GM18951 (cell line): ENCODE data around the gene APC2.

Source experiments
- POLR2A ChIP-seq: IDR thresholded peaks from 4 replicates; pipeline ENCODE4 v1.6.1; 2011; ENCODE audit warnings: mild to moderate bottlenecking; ENCODE audit not compliant: insufficient read length, insufficient read depth; ENCODE audit errors: extremely low read depth
- in situ Hi-C: fragments of 300-500 bp; cut with MboI; formaldehyde crosslinking; loops from one replicate; pipeline ENCODE4 v1.12.0; 2022; ENCODE audit warnings: low sequenced_read_pairs, mixed read lengths, inconsistent platforms; ENCODE audit not compliant: unreplicated experiment

The APC2 gene

DNA sequence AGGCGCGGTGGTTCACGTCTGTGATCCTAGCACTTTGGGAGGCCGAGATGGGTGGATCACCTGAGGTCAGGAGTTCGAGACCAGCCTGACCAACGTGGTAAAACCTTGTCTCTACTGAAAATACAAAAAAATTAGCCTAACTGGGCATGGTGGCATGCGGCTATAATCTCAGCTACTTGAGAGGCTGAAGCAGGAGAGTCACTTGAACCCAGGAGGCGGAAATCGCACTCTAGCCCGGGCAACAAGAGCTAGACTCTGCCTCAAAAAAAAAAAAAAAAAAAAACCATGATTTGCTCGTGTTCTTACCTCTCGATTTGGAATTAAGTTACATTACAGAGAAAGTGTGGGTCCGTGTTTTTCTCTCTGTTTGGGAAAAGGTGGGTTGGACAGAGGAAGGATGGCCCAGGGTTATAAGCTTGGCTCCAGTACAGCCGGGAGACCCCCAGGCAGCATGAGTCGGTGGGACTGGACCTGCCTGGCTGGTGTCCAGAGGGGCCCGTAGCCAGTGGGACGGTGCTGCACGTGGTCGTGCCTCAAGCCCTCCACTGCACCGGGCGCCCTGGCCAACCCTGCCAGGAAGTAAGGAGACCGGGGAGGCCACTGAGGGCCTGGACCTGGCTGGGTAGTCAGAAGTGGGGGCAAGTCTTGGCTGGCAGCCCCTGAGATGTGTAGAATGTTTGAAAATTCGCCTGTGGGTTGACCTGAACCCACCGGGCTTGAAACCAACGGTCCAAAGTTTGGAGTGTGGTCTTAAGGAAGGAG lies 8.1 kb upstream of the APC2 start:
- in situ Hi-C loops, result no loop called here
- no peak for TF ChIP-seq POLR2A

DNA sequence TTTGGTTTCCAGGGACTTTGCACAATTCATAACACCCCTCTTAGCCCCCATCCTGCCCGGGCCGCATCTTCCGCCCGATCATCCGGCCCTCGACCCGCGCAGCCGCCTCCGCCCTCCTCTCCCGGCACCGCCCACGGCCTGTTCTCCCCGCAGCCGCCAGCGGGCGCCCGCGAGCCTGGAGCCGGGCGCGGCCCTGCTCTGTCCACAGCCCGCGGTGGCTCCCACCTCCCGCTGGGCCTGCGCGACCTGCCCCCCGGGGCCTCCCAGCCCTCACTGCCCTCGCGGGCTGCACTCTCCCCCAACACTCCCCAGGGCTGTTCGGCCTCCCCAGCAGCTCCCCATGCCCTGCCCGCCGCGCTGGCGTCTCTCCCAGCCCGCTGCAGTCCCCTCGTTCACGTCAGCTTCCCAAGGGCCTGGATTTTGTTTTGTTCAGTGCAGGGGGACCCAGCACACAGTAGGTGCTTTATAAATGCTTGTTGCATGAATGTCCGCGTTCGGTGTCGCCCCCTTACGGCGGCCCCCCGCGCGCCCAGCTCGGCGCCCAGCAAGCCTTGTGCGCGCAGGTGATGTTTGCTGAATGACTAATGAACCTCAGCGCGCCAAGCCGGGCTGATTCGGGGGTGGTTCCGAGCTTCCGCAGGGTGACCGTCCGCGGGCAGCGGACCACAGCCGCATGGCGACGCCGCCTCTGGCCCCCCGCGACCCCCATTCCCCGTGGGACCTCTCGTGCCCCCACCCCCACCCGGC lies 4.6 kb upstream of the APC2 start:
- in situ Hi-C loops, result no loop called here
- no peak for TF ChIP-seq POLR2A

DNA sequence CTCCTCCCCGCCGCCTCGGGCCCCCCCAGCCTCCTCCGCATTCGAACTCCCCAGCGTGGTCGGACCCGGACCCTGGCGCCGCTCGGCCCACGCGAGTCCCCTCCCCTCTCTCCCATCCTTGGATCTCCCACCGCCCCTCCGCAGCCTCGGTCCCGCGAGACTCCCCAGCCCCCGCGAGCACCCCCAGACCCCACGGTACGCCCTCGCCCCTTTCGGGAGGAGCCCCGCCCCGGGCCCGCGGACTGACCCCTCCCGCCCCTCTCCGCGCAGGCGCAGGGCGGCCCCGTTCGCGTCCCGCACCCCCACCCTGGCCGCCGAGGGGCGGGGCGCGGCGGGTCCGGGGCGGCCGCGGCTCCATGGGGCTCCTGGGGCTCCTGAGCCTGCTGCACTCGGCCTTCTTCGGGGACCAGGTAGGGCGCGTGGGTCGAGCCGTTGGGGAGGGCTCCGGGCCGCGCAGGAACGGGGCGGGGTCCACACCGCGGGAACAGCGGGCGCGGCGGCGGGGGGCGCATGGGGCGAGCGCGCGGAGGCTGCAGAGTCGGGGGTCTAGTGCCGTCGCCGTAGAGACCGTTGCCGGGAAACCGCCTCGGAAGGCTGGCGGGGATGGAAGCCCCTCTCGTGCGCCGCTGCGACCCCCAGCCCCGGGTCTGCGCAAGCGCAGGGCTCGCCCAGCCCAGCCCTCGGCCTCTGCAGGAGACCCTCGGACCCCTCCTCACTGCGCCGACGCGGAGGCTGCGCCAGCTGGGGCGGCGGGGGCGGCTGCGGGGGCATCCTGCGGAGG lies 3.8 kb upstream of the APC2 start:
- in situ Hi-C loops, result no loop called here
- no peak for TF ChIP-seq POLR2A

DNA sequence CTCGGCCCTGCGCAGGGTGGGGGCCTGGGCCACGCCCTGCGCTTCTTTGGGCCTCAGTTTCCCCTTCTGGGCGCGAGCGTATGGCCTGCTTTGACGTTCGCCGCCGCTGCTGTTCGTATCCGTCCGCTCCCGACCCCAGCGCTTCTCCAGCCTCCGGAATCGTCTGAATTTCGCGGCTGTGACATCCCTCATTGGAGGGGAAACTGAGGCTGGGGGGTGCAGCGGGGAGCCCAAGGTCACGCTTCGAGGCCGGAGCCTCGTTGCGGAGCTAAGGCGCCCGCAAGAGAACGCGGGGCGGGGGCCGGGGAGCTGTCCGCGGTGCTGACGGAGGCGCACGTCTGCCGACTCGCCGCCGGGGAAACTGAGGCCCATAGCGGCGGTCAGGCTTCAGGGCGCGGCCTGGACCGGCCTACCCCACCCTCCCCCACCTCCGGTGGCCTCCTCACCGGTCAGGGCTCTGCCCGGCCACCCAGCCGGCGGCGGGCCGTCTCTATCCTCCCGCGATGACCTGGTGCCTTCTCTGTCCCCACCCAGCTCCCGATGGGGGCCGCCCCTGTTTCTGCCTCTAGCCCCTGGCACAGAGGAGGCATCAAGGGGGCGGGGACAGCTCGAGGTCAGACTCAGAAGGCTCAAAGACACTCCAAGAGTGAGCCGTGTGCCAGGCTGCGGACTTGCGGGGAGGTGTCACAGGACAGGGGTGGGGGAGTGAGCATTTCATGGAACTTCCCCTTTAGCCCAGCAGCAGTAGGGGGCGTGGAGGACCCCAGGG lies 3.0 kb upstream of the APC2 start:
- no peak for TF ChIP-seq POLR2A
- in situ Hi-C loops, result no loop called here

DNA sequence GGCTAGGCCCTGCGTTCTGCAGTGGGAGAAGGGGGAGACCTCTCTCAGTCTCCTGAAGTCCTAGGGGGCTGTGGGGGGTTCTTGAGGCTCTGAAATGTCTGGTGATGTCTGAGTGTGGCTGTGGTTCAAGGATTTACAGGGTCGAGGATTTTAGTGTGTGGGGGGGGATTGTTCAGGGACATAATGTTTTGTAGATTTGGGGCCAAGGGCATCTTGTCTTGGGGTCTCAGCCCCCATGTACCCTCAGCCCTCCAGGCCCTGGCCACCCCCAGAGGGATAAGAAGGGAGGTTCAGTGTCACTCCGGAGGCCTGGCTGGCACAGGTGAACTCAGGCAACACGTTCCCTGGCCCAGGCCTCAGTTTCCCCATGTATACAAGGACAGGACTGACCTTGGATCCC lies 2.4 kb upstream of the APC2 start:
- TF ChIP-seq POLR2A, result no peak
- in situ Hi-C loops, result no loop called here

DNA sequence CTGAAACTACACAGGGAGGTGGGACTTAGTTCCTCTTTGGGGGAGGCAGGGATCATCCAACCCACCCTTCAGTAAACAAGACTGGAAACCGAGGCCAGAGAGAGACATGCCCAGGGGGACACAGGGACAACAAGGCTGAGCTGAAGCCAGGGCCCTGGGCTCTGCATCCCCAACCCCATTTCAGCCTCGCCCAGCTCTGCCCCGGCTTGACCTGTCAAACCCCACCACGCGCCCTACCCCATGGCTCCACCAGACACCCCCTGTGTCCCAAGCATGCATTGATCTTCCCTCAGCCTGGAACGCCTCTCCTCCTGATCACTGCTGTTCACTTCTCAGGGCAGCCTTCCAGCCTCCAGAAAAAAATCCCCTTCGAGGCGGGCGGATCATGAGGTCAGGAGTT lies 2.0 kb upstream of the APC2 start:
- no peak for TF ChIP-seq POLR2A
- in situ Hi-C loops, result no loop called here

DNA sequence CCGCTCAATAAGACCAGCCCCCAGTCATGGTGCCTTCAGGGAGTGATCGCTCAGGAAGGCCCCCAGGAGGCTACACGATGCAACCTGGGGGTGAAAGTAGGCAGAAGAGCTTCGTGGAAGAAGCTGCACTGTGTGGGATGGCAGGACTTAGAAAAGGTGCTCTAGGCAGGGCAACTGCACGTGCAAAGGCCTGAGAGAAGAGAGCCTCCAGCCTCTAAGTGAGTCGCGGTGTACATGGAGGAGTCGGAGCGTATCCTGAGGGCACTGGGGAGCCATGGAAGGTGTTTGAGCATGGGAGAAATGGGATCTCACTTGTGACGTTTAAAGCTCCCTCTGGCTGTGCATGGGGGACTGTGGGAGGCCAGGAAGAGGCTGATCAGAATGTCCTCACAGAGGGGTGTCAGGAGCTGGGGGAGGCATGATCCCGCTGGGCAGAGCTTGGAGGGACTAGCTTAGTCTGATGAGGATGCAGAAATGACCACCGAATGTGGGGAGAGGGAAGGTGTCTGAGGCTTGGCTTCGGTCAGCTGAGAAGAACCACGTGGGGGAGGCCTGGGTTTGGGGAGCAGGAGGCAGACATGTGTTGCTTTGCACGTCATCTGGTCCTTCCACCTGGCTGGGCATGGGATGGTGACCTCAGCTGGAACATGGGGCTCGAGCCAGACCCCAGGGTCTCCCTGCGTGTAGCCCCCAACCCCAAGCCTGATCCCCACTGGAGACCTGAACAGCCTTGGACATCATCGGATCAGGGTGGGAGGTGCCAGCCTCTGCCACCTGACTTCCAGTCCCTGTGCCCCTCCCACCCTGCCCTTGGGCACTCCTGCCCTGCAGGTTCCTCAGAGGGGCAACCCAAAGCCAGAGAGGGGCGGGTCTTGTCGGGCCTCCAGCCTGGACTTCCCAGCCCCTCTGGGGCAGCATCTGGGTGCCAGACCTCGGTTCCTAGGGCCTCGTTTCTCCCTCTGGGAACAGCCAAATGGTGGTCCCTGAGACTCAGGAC lies 1.1 kb downstream of the APC2 start:
- in situ Hi-C loops, result no loop called here
- TF ChIP-seq POLR2A, result no peak

DNA sequence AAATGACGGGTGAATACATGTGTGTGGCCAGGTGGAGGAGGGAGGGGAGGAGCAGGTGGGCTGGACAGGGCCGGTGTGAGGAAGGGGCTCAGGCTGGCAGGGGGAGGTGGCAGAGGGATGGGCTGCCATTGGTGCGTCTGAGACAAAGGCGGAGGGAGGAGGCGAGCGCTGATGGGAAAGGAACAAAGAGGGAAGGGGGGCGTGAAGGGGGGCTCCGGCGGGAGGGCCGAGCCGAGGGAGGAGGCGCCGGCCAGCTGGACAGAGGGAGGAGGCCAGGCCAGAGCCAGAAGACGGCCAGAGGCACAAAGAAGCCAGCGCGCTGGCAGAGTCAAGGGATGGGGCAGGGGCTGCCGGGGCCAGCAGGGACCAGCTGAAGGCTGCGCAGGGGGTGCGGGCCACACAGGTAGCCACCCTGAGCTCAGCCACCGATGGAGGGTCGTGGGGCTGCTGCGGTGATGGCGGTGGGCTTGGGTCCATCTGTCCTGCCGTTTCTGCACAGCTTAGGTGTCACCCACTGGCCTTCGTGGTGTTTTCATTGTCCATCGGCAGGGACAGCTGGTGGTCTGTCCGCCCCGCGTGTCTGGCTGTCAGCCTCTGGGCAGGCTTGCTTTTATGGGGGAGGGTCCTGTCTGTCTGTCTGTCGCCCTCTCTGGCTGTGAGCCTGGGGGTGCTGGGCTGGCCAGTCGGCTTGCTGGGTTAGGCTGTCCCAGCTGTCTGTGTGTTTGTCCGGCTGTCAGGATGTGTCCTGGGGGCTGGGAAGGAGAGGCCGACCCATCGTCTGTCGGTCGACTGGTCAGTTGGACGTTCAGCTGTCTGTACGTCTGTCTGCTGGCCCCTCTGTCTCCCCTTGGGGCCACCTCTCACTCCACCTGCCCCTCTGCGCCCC lies 2.2 kb downstream of the APC2 start:
- no peak for TF ChIP-seq POLR2A
- in situ Hi-C loops, result no loop called here

DNA sequence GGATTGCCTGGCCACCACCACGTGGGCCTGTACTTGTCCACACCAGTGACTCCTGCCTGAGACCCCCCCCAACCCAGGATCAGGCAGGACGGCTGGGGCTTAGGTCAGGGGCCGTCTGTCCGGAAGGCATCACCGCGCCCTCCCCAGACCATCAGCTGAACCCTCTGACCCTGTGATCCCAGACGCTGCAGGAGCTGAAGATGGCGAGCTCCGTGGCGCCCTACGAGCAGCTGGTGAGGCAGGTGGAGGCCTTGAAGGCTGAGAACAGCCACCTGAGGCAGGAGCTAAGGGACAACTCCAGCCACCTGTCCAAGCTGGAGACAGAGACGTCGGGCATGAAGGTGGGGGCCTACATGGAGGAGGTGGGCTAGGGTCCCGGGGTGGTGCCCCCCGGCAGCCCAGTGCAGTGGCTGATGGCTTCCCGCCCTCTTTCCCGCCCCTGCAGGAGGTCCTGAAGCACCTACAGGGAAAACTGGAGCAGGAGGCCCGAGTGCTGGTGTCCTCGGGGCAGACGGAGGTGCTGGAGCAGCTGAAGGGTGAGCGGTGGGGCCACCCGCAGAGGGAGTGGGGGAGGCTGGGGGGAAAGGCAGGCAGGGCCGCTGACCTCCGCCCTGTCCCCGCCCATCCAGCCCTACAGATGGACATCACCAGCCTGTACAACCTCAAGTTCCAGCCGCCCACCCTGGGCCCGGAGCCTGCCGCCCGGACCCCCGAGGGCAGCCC lies 3.0 kb downstream of the APC2 start:
- in situ Hi-C loops, result no loop called here
- no peak for TF ChIP-seq POLR2A

DNA sequence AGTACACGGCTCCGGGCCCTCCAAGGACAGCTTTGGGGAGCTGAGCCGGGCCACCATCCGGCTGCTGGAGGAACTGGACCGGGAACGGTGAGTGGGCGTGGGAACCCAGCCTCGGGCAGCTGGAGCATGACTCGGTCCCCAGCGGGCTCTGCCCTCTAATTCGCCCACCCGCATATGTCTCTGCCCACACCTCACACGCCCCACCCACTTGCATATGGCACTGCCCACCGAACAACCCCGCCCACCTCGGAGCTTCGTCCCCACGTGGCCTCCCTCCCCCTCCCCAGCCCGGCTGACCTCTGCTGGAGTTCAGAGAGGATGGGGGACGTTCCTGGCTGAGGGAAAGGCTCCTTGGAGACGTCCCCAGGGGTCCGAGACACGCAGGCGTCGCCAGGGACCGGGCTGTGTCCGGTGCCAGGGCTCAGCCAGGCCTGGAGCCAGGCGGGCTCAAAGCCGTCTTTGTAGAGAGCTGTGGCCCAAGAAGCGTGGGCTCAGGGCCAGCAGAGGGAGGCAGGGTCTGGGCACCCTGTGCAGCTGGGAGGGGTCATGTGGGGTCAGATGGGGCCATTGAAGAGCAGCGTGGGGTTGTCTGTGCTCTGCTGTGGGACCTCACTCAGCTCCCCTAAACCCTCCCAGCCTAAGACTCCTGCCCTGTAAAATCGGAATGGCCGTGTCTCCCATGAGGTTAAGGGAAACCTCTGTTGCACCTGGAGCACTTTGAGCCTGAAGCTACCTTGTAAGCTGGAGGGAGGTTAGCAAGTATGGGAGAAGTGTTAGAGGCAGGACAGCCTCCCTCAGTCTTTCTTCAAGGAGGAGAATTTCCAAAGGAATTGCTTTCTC lies 3.8 kb downstream of the APC2 start:
- in situ Hi-C loops, result no loop called here
- no peak for TF ChIP-seq POLR2A
